Measurements from ENCODE around the gene SSR4. TPM values are rescaled to one million over a fixed set of nuclear protein-coding genes. Genes with fewer than 3 reads are reported as not detected.

Gene SSR4
- total and polyA plus RNA-seq, 4 donors: 125 to 459 (median 304) TPM

DNA sequence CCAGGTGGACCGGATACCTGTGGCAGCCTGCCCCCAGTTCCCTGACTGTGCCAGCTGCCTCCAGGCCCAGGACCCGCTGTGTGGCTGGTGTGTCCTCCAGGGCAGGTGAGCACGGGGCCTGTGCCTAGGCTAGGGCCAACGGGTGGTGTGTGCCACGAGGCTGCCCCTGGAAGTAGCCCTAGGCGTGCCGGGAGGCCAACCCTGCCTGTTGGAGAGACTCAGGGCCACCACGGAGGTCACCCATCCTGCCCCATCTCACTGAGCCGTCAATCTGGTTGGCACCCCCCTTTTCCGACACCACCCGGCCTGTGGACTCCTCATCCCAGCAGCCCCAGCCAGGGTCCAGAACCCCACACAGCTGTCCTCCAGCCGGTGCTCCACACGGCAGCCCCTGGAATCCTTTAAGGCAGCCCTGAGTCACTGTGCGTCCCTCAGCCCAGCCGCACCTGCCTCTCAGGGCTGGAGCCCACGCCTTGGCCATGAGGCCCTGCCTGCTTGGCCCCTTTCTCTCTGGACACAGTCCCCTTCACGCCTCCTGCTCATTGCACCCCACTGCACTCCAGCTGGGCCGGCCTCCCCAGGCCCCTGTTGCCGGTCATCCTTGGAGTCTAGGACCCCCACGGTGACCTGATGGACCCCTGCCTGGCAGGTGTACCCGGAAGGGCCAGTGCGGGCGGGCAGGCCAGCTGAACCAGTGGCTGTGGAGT is 25.2 kb upstream of the SSR4 start:
- H3K27ac ChIP-seq (ENCODE audit: low read depth in 1 of 2, low read length in 2 of 2): no peak overlapping the region
- no peaks in the 10 kb centered on the region for H3K9me3 ChIP-seq (ENCODE audit: control insufficient read depth in 4 of 4, low read length in 3 of 4)
- H3K36me3 ChIP-seq (ENCODE audit: control insufficient read depth in 4 of 4, insufficient read depth in 3 of 4, low read depth in 1 of 4, low read length in 3 of 4): no peaks in the 10 kb centered on the region
- H3K27me3 ChIP-seq (ENCODE audit: control insufficient read depth in 4 of 4, insufficient read depth in 4 of 4, low read length in 3 of 4): no peaks in the 10 kb centered on the region
- H3K4me3 ChIP-seq (ENCODE audit: low read depth in 1 of 3, low read length in 3 of 3): no peak overlapping the region
- WGBS: 92% methylated on average over 23 of the region's 23 CpGs
- no peak for DNase-seq (ENCODE audit: low spot score)
- TF ChIP-seq JUND (IDR thresholded peaks at IDR 0.05): no peak
- TF ChIP-seq, protein P1, sequence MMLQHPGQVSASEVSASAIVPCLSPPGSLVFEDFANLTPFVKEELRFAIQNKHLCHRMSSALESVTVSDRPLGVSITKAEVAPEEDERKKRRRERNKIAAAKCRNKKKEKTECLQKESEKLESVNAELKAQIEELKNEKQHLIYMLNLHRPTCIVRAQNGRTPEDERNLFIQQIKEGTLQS (IDR thresholded peaks at IDR 0.05): no peak
- H3K4me1 ChIP-seq (ENCODE audit: control insufficient read depth in 4 of 4, insufficient read depth in 4 of 4, low read length in 3 of 4): no peaks in the 10 kb centered on the region
- no peak overlapping the region for H3K9ac ChIP-seq (ENCODE audit: low read depth in 1 of 2, low read length in 2 of 2)

DNA sequence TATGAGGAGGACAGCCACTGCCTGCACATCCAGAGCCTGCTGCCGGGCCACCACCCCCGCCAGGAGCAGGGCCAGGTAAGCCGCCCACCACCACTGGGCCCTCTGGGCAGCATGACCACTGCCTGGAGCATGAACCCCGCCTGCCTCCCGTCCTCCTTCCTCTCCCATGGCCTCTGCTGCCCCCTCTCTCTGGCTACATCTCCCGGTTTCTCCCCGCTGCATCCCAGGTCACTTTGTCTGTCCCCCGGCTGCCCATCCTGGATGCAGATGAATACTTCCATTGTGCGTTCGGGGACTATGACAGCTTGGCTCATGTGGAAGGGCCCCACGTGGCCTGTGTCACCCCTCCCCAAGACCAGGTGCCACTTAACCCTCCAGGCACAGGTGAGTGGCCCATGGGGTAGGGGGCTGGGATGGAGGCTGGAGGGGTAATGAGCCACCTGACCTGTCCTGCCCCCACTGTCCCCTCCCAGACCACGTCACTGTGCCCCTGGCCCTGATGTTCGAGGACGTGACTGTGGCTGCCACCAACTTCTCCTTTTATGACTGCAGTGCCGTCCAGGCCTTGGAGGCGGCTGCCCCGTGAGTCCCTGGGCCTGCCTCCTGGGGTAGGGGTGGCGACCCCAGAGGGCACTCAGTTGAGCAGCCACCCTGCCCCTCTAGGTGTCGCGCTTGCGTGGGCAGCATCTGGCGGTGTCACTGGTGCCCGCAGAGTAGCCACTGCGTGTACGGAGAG is 24.4 kb upstream of the SSR4 start:
- Histone ChIP-seq H3K4me3 (ENCODE audit: low read depth in 1 of 3, low read length in 3 of 3) (no peak overlapping the region), H3K4me1 (ENCODE audit: control insufficient read depth in 4 of 4, insufficient read depth in 4 of 4, low read length in 3 of 4) (no peaks in the 10 kb centered on the region), H3K27me3 (ENCODE audit: control insufficient read depth in 4 of 4, insufficient read depth in 4 of 4, low read length in 3 of 4) (no peaks in the 10 kb centered on the region), H3K27ac (ENCODE audit: low read depth in 1 of 2, low read length in 2 of 2) (no peak overlapping the region), H3K9ac (ENCODE audit: low read depth in 1 of 2, low read length in 2 of 2) (no peak overlapping the region), H3K9me3 (ENCODE audit: control insufficient read depth in 4 of 4, low read length in 3 of 4) (no peaks in the 10 kb centered on the region), H3K36me3 (ENCODE audit: control insufficient read depth in 4 of 4, insufficient read depth in 3 of 4, low read depth in 1 of 4, low read length in 3 of 4) (no peaks in the 10 kb centered on the region)
- DNase-seq (ENCODE audit: low spot score): no peak
- WGBS: 89% methylated on average over 25 of the region's 25 CpGs
- TF ChIP-seq, protein P1 (IDR thresholded peaks at IDR 0.05): no peak
- TF ChIP-seq NR2F2 (IDR thresholded peaks at IDR 0.05): no peak
- TF ChIP-seq YY1 (IDR thresholded peaks at IDR 0.05): no peak
- TF ChIP-seq HNF4A (conservative IDR thresholded peaks at IDR 0.05): no peak
- TF ChIP-seq FOXA2 (IDR thresholded peaks at IDR 0.05): no peak

DNA sequence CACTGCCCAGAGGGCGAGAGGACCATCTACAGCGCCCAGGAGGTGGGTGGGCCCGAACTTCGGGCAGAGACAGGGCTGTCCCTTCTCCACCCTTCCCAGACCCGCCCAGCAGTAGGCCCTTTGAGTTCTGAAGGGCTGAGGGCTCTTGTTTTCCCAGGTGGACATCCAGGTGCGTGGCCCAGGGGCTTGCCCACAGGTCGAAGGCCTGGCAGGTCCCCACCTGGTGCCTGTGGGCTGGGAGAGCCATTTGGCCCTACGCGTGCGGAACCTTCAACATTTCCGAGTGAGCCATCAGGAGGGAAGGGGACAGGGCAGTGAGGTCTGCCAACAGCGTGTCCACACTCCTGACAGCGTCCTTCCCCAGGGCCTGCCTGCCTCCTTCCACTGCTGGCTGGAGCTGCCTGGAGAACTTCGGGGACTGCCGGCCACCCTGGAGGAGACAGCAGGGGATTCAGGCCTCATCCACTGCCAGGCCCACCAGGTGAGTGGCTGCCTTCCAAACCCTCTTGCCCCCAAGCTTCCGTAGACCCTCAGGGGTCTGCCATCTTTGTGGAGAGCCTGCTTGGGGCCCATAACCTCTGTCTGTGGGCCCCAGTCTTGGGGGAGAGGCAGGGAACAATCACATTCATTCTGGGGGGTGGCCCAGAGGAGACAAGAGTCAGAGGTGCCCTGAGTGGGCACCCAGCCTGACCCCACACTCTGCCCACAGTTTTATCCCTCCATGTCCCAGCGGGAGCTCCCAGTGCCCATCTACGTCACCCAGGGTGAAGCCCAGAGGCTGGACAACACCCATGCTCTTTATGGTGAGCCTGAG is 23.7 kb upstream of the SSR4 start:
- TF ChIP-seq, protein P2, sequence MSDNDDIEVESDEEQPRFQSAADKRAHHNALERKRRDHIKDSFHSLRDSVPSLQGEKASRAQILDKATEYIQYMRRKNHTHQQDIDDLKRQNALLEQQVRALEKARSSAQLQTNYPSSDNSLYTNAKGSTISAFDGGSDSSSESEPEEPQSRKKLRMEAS (IDR thresholded peaks at IDR 0.05): no peak
- TF ChIP-seq, protein P3, sequence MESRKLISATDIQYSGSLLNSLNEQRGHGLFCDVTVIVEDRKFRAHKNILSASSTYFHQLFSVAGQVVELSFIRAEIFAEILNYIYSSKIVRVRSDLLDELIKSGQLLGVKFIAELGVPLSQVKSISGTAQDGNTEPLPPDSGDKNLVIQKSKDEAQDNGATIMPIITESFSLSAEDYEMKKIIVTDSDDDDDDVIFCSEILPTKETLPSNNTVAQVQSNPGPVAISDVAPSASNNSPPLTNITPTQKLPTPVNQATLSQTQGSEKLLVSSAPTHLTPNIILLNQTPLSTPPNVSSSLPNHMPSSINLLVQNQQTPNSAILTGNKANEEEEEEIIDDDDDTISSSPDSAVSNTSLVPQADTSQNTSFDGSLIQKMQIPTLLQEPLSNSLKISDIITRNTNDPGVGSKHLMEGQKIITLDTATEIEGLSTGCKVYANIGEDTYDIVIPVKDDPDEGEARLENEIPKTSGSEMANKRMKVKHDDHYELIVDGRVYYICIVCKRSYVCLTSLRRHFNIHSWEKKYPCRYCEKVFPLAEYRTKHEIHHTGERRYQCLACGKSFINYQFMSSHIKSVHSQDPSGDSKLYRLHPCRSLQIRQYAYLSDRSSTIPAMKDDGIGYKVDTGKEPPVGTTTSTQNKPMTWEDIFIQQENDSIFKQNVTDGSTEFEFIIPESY (IDR thresholded peaks at IDR 0.05): no peak
- no peak for TF ChIP-seq JUND (IDR thresholded peaks at IDR 0.05)
- no peak for TF ChIP-seq YY1 (IDR thresholded peaks at IDR 0.05)
- TF ChIP-seq, protein P1 (IDR thresholded peaks at IDR 0.05): no peak
- TF ChIP-seq HNF4G (IDR thresholded peaks at IDR 0.05): no peak
- TF ChIP-seq TAF1 (conservative IDR thresholded peaks at IDR 0.05): no peak
- H3K27ac ChIP-seq (ENCODE audit: low read depth in 1 of 2, low read length in 2 of 2): no peak overlapping the region
- no peaks in the 10 kb centered on the region for H3K9me3 ChIP-seq (ENCODE audit: control insufficient read depth in 4 of 4, low read length in 3 of 4)
- WGBS: 92% methylated on average over 18 of the region's 18 CpGs
- no peak for DNase-seq (ENCODE audit: low spot score)
- no peaks in the 10 kb centered on the region for H3K4me1 ChIP-seq (ENCODE audit: control insufficient read depth in 4 of 4, insufficient read depth in 4 of 4, low read length in 3 of 4)
- H3K27me3 ChIP-seq (ENCODE audit: control insufficient read depth in 4 of 4, insufficient read depth in 4 of 4, low read length in 3 of 4): no peaks in the 10 kb centered on the region
- H3K36me3 ChIP-seq (ENCODE audit: control insufficient read depth in 4 of 4, insufficient read depth in 3 of 4, low read depth in 1 of 4, low read length in 3 of 4): no peaks in the 10 kb centered on the region
- no peak overlapping the region for H3K9ac ChIP-seq (ENCODE audit: low read depth in 1 of 2, low read length in 2 of 2)
- no peak overlapping the region for H3K4me3 ChIP-seq (ENCODE audit: low read depth in 1 of 3, low read length in 3 of 3)

Data from liver (tissue), 9 donors.